ENCODE results near the gene TTLL5. TPM values are rescaled to one million over a fixed set of nuclear protein-coding genes. Genes with fewer than 3 reads are reported as not detected.

TTLL5 gene
- total RNA-seq, 3 donors from 2014 or later, result 21.9 to 66.6 (median 35.7) TPM

DNA sequence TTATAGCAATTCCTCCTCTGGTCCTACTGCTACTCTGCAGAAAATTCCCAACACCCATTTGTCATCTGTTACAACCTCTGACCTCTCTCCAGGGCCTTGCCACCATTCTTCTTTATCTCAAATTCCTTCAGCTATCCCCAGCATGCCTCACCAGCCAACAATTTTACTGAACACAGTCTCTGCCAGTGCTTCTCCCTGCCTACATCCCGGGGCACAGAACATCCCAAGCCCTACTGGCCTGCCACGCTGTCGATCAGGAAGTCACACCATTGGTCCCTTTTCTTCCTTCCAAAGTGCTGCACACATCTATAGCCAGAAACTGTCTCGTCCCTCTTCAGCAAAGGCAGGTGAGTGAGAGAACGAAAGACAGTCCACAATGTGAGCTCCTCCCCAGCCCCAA is 122.1 kb downstream of the TTLL5 start:
- TF ChIP-seq POLR2AphosphoS5 (IDR thresholded peaks at IDR 0.05) (no peak), POLR2A (IDR thresholded peaks at IDR 0.05) (no peak), CTCF (IDR thresholded peaks at IDR 0.05) (no peak)
- Histone ChIP-seq H3K4me1 (no peaks in the 10 kb centered on the region), H3K9me3 (no peaks in the 10 kb centered on the region), H3K4me3 (no peak overlapping the region), H3K36me3 (no peaks in the 10 kb centered on the region), H3K27me3 (no peaks in the 10 kb centered on the region), H3K27ac (no peak overlapping the region)
- no peak for DNase-seq (ENCODE audit: low spot score in 2 of 2)
- intact Hi-C loops (cut with DNase I; ENCODE audit: low total_unique reads), result no loop called here

DNA sequence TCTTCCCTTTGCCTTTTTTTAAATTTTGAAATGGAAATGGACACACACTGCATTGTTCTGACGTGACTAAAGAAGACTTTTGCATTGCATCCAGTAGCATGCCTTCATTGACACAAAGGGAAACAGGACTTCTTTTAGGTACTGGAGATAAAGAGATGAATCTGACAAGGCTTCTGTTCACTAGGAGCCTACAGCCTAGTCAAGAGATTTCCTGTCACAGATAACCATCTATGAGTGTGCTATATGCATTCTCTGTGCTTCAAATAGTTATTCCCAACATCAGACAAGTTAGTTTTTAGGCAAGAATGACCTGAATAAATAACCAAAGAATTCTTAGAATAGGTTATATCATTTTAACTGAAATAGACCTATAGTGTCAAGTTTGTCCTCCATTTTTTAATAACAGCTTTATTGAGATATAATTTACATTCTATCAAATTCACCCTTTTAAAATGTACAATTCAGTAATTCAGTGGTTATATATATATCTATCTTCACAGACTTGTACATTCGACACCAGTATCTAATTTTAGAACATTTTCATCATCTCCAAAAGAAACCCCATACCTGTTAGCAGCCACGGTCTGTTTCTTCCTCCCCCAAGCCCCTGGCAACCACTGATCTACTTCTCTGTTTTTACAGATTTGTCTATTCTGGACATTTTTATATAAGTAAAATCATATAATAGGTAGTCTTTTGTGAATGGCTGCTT is 122.7 kb downstream of the TTLL5 start:
- intact Hi-C loops (cut with DNase I; ENCODE audit: low total_unique reads), result no loop called here

GRCh38 chr14:75784314-75784686 is 123.3 kb downstream of the TTLL5 start:
- intact Hi-C loops (cut with DNase I; ENCODE audit: low total_unique reads), result no loop called here
- H3K36me3 ChIP-seq, result no peaks in the 10 kb centered on the region

More for the DNA sequence above, 122.7 kb downstream of the TTLL5 start:
- Histone ChIP-seq H3K4me1 (no peaks in the 10 kb centered on the region), H3K9me3 (no peaks in the 10 kb centered on the region), H3K4me3 (no peak overlapping the region), H3K36me3 (no peaks in the 10 kb centered on the region), H3K27me3 (no peaks in the 10 kb centered on the region), H3K27ac (no peak overlapping the region)
- no peak for TF ChIP-seq POLR2A (IDR thresholded peaks at IDR 0.05)
- TF ChIP-seq POLR2AphosphoS5 (IDR thresholded peaks at IDR 0.05), result no peak
- TF ChIP-seq CTCF (IDR thresholded peaks at IDR 0.05), result no peak
- no peak for DNase-seq (ENCODE audit: low spot score in 2 of 2)

DNA sequence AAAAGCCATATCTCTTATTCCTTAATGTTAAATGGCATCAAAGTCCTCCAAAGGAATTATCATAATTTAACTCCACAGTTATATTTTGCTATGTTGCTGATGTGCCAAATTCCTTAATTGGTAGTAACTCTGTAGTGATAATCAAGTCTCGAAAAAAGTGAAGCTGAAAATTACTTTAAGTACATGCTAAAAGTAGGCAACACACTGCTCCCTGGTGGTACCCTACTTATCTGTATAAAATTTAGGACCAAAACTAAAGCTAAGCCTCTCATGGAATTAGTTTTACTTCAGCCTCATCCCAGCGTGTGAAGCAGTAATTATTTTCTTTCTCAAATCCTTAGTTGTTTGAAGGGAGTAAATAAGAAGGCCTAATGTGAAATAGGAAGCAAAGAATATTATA is 132.8 kb downstream of the TTLL5 start:
- intact Hi-C loops (cut with DNase I; ENCODE audit: low total_unique reads), result no loop called here
- Histone ChIP-seq H3K4me3 (no peak overlapping the region), H3K27me3 (no peaks in the 10 kb centered on the region), H3K9me3 (no peaks in the 10 kb centered on the region), H3K36me3 (no peaks in the 10 kb centered on the region), H3K27ac (no peak overlapping the region), H3K4me1 (no peaks in the 10 kb centered on the region)
- TF ChIP-seq POLR2A (IDR thresholded peaks at IDR 0.05) (no peak), CTCF (IDR thresholded peaks at IDR 0.05) (no peak), POLR2AphosphoS5 (IDR thresholded peaks at IDR 0.05) (no peak)
- no peak for DNase-seq (ENCODE audit: low spot score in 2 of 2)

More at GRCh38 chr14:75784314-75784686, 123.3 kb downstream of the TTLL5 start:
- Histone ChIP-seq H3K27me3 (no peaks in the 10 kb centered on the region), H3K9me3 (no peaks in the 10 kb centered on the region), H3K4me3 (no peak overlapping the region), H3K27ac (no peak overlapping the region), H3K4me1 (no peaks in the 10 kb centered on the region)
- TF ChIP-seq POLR2AphosphoS5 (IDR thresholded peaks at IDR 0.05) (no peak), CTCF (IDR thresholded peaks at IDR 0.05) (no peak), POLR2A (IDR thresholded peaks at IDR 0.05) (no peak)
- no peak for DNase-seq (ENCODE audit: low spot score in 2 of 2)

DNA sequence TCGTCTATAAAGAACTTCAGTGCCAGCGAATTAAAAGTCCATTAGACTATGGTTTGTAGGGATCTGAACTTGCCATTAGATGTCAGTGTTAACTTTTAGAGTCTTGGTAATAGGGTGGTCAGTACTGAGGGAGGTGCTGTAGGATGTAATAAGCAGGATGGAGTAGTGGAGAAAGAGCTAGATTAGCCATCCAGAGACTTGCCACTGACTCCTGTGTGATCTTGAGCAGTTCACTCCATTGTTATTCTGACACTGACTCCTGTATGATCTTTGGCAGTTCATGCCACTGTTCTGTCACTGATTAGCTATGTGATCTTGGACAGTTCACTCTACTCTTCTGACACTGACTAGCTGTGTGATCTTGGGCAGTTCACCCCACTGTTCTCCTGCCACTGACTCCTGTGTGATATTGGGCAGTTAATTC is 133.6 kb downstream of the TTLL5 start:
- no peak overlapping the region for H3K4me3 ChIP-seq
- DNase-seq (ENCODE audit: low spot score in 2 of 2), result no peak
- no peaks in the 10 kb centered on the region for H3K36me3 ChIP-seq
- H3K9me3 ChIP-seq, result no peaks in the 10 kb centered on the region
- intact Hi-C loops (cut with DNase I; ENCODE audit: low total_unique reads), result no loop called here
- no peaks in the 10 kb centered on the region for H3K4me1 ChIP-seq
- H3K27me3 ChIP-seq, result no peaks in the 10 kb centered on the region
- TF ChIP-seq POLR2AphosphoS5 (IDR thresholded peaks at IDR 0.05), result no peak
- peak in 1 of 3 donors; percentile 21 for TF ChIP-seq CTCF (IDR thresholded peaks at IDR 0.05)
- no peak for TF ChIP-seq POLR2A (IDR thresholded peaks at IDR 0.05)
- H3K27ac ChIP-seq, result no peak overlapping the region
